ENCODE results near the gene CNBP. TPM values are rescaled to one million over a fixed set of nuclear protein-coding genes. Genes with fewer than 3 reads are reported as not detected.

Gene CNBP
- polyA plus RNA-seq, 1 experiment, result 268 TPM

GRCh38 chr3:129130291-129130813 is 53.3 kb downstream of the CNBP start:
- TF ChIP-seq CTCF (IDR thresholded peaks at IDR 0.05; ENCODE audit: insufficient read depth, low read depth, low read length), result no peak
- peaks cover 32% of the 10 kb centered on the region for H3K36me3 ChIP-seq (ENCODE audit: control insufficient read depth, insufficient read depth, low read length)
- CTCF ChIA-PET, result no interaction called here

GRCh38 chr3:129128357-129129155 is 55.1 kb downstream of the CNBP start:
- peaks cover 23% of the 10 kb centered on the region for H3K36me3 ChIP-seq (ENCODE audit: control insufficient read depth, insufficient read depth, low read length)
- ChIA-PET CTCF (no interaction called here), POLR2A (no interaction called here)
- no peak for TF ChIP-seq CTCF (IDR thresholded peaks at IDR 0.05; ENCODE audit: insufficient read depth, low read depth, low read length)
- H3K4me3 ChIP-seq (ENCODE audit: low read depth, low read length), result no peak overlapping the region
- no peaks in the 10 kb centered on the region for H3K27me3 ChIP-seq (ENCODE audit: control insufficient read depth, insufficient read depth, low read length)
- no peak for DNase-seq (ENCODE audit: low read depth)

More at GRCh38 chr3:129130291-129130813, 53.3 kb downstream of the CNBP start:
- DNase-seq (ENCODE audit: low read depth), result no peak
- POLR2A ChIA-PET, result no interaction called here
- Histone ChIP-seq H3K4me3 (ENCODE audit: low read depth, low read length) (no peak overlapping the region), H3K27me3 (ENCODE audit: control insufficient read depth, insufficient read depth, low read length) (no peaks in the 10 kb centered on the region)

- POLR2A ChIA-PET, result no interaction called here
- CTCF ChIA-PET, result interaction anchor here (1.2 kb wide), 1 partner anchor 119 kb away, joined by 3 read pairs; no protein-coding TSS in a partner anchor
- no peak for TF ChIP-seq CTCF (IDR thresholded peaks at IDR 0.05; ENCODE audit: insufficient read depth, low read depth, low read length)
- Histone ChIP-seq H3K27me3 (ENCODE audit: control insufficient read depth, insufficient read depth, low read length) (no peaks in the 10 kb centered on the region), H3K4me3 (ENCODE audit: low read depth, low read length) (no peak overlapping the region), H3K36me3 (ENCODE audit: control insufficient read depth, insufficient read depth, low read length) (peaks cover 17% of the 10 kb centered on the region)
- DNase-seq (ENCODE audit: low read depth), result no peak
Measured at GRCh38 chr3:129126726-129127280, 56.9 kb downstream of the CNBP start.

GRCh38 chr3:129123314-129124060 is 60.2 kb downstream of the CNBP start:
- ChIA-PET CTCF (interaction anchor here (0.6 to 2.1 kb wide), 6 partner anchors 30 to 153 kb away, joined by 3 to 4 read pairs (median 4); no protein-coding TSS in a partner anchor), POLR2A (interaction anchor here (0.6 to 0.7 kb wide), 2 partner anchors 114 to 129 kb away, joined by 3 to 9 read pairs; no protein-coding TSS in a partner anchor)
- no peak for TF ChIP-seq CTCF (IDR thresholded peaks at IDR 0.05; ENCODE audit: insufficient read depth, low read depth, low read length)
- Histone ChIP-seq H3K36me3 (ENCODE audit: control insufficient read depth, insufficient read depth, low read length) (peaks cover 2% of the 10 kb centered on the region), H3K4me3 (ENCODE audit: low read depth, low read length) (no peak overlapping the region), H3K27me3 (ENCODE audit: control insufficient read depth, insufficient read depth, low read length) (no peaks in the 10 kb centered on the region)
- no peak for DNase-seq (ENCODE audit: low read depth)

Data from BJ (cell line).